ENCODE measurements around the gene MAGI3.

GRCh38 chr1:113439277-113439670, 49.0 kb downstream of the MAGI3 start:
- TF ChIP-seq CTCF (IDR thresholded peaks at IDR 0.05; ENCODE audit: low read length) = no peak
- TF ChIP-seq EZH2 (IDR thresholded peaks at IDR 0.05; ENCODE audit: borderline replicate concordance, low read length) = no peak

Data from OCI-LY1 (cell line).